Measurements from ENCODE around the gene RWDD4. TPM values are rescaled to one million over a fixed set of nuclear protein-coding genes. Genes with fewer than 3 reads are reported as not detected.
"Not testable (repeated sequence)": the region's sequence is repeated elsewhere in the genome, so short reads cannot be mapped to it uniquely, and the experiment has no call there.

The RWDD4 gene
- total RNA-seq, 1 donor = 19.9 TPM

DNA sequence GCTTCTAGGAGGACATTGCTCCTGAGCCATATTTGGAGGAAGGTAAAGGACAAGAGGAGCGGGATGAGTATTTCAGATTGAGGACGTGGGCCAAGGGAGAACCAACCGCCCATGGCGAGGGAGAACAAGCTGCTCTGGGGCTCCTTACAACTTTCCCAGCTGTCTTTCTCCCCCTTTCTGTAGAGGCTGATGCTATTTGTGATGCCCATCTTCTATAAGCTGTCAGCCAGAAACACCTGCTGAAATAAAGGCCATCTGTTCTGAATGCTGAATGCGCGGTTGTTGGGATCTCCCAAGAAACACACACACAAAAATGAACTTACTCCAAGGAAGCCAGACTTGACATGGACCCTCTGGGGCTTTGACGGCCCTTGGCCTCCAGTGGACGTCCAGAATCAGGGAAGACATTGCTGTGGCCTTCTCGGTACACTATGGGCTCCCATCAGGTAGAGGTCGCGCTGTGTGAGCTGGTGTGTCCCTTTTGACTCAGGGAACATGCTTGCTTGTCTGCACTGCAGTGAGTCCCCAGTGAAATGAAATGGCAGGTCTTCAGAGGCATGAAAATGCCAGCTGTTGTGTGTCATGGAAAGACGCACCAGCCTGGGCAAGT, 30.9 kb downstream of the RWDD4 start:
- no peaks in the 10 kb centered on the region for H3K9me3 ChIP-seq (ENCODE audit: low read depth, low read length)
- TF ChIP-seq, protein P1, sequence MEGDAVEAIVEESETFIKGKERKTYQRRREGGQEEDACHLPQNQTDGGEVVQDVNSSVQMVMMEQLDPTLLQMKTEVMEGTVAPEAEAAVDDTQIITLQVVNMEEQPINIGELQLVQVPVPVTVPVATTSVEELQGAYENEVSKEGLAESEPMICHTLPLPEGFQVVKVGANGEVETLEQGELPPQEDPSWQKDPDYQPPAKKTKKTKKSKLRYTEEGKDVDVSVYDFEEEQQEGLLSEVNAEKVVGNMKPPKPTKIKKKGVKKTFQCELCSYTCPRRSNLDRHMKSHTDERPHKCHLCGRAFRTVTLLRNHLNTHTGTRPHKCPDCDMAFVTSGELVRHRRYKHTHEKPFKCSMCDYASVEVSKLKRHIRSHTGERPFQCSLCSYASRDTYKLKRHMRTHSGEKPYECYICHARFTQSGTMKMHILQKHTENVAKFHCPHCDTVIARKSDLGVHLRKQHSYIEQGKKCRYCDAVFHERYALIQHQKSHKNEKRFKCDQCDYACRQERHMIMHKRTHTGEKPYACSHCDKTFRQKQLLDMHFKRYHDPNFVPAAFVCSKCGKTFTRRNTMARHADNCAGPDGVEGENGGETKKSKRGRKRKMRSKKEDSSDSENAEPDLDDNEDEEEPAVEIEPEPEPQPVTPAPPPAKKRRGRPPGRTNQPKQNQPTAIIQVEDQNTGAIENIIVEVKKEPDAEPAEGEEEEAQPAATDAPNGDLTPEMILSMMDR (IDR thresholded peaks at IDR 0.05; ENCODE audit: extremely low read depth, low read depth, low read length) = no peak
- H3K4me1 ChIP-seq (ENCODE audit: insufficient read depth, low read length) = no peaks in the 10 kb centered on the region
- no peaks in the 10 kb centered on the region for H3K27me3 ChIP-seq (ENCODE audit: insufficient read depth, low read length)
- no peak overlapping the region for H3K4me3 ChIP-seq (ENCODE audit: insufficient read depth, low read length)
- H3K27ac ChIP-seq (ENCODE audit: low read depth, low read length) = no peak overlapping the region
- no peak overlapping the region for H2AFZ ChIP-seq (ENCODE audit: low read length)
- no peak overlapping the region for H3K4me2 ChIP-seq (ENCODE audit: insufficient read depth, low read length)
- H4K20me1 ChIP-seq (ENCODE audit: insufficient read depth, low read length) = no peaks in the 10 kb centered on the region
- no peaks in the 10 kb centered on the region for H3K36me3 ChIP-seq (ENCODE audit: insufficient read depth, low read length)
- no peaks in the 10 kb centered on the region for H3K79me2 ChIP-seq (ENCODE audit: insufficient read depth, low read length)
- DNase-seq (ENCODE audit: insufficient read length, low spot score, missing footprints) = no peak

DNA sequence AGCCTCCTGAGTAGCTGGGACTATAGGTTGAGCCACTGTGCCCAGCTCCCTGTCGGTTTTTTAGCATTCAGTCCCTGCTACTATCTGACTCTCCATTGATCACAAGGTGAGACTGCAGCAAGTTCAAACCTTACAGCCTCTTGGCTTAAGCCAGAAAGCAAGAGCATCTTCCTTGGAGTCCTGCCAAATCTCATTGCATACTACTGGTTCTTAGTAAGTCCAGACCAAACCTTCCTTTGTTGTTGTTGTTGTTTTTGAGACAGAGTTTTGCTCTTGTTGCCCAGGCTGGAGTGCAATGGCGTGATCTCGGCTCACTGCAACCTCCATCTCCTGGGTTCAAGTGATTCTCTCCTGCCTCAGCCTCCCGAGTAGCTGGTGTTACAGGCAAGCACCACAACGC, 31.7 kb downstream of the RWDD4 start:
- H3K4me1 ChIP-seq (ENCODE audit: insufficient read depth, low read length); H3K79me2 ChIP-seq (ENCODE audit: insufficient read depth, low read length); H3K4me3 ChIP-seq (ENCODE audit: insufficient read depth, low read length); H4K20me1 ChIP-seq (ENCODE audit: insufficient read depth, low read length); H3K36me3 ChIP-seq (ENCODE audit: insufficient read depth, low read length); H3K27me3 ChIP-seq (ENCODE audit: insufficient read depth, low read length); H3K4me2 ChIP-seq (ENCODE audit: insufficient read depth, low read length); H3K9me3 ChIP-seq (ENCODE audit: low read depth, low read length); H2AFZ ChIP-seq (ENCODE audit: low read length); DNase-seq (ENCODE audit: insufficient read length, low spot score, missing footprints); H3K27ac ChIP-seq (ENCODE audit: low read depth, low read length): not testable (repeated sequence)

DNA sequence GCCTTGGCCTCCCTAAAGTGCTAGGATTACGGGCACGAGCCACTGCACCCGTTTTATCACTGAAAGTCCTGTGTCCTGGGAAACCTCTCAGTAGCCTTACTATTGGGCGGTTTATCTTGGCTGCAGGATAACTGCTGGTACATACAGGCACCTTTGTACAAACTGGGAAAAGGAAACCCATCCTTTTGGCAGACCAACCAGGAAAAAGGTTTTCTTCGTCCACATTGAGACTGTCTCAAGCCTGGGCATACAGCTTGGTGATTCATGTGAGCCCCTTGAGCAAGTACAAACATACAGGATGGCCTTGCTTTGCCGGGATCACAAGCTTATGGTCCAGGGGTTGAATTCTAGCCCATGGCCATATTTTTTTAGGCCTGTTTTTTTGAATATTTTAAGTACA, 32.8 kb downstream of the RWDD4 start:
- no peak overlapping the region for H3K4me2 ChIP-seq (ENCODE audit: insufficient read depth, low read length)
- no peaks in the 10 kb centered on the region for H3K79me2 ChIP-seq (ENCODE audit: insufficient read depth, low read length)
- H3K9me3 ChIP-seq (ENCODE audit: low read depth, low read length) = no peaks in the 10 kb centered on the region
- DNase-seq (ENCODE audit: insufficient read length, low spot score, missing footprints) = no peak
- H3K36me3 ChIP-seq (ENCODE audit: insufficient read depth, low read length) = no peaks in the 10 kb centered on the region
- H3K4me1 ChIP-seq (ENCODE audit: insufficient read depth, low read length) = no peaks in the 10 kb centered on the region
- no peaks in the 10 kb centered on the region for H4K20me1 ChIP-seq (ENCODE audit: insufficient read depth, low read length)
- H3K4me3 ChIP-seq (ENCODE audit: insufficient read depth, low read length) = no peak overlapping the region
- TF ChIP-seq, protein P1 (IDR thresholded peaks at IDR 0.05; ENCODE audit: extremely low read depth, low read depth, low read length) = no peak
- H2AFZ ChIP-seq (ENCODE audit: low read length) = no peak overlapping the region
- no peak overlapping the region for H3K27ac ChIP-seq (ENCODE audit: low read depth, low read length)
- H3K27me3 ChIP-seq (ENCODE audit: insufficient read depth, low read length) = no peaks in the 10 kb centered on the region

DNA sequence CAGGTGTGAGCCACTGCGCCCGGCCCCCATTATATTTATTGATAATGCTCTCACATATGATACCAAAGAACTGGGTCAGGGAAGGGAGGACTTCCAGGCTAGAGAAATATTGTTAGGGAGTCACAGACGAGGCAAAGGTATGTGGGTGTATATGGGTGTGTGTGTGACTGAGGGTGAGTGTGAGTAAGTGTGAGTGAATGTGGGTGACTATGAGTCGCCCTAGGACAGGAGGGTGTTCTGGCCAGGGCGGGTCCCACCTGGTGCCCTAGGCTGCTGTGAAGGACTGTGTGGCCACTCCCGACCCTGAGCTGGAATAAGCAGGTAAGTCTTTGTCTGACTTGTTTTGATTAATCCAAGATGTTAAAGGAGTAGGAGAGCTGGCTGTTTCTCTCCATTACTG, 34.4 kb downstream of the RWDD4 start:
- Histone ChIP-seq H3K27me3 (ENCODE audit: insufficient read depth, low read length) (no peaks in the 10 kb centered on the region), H3K4me1 (ENCODE audit: insufficient read depth, low read length) (no peaks in the 10 kb centered on the region), H3K27ac (ENCODE audit: low read depth, low read length) (no peak overlapping the region), H3K36me3 (ENCODE audit: insufficient read depth, low read length) (no peaks in the 10 kb centered on the region), H4K20me1 (ENCODE audit: insufficient read depth, low read length) (no peaks in the 10 kb centered on the region), H3K4me3 (ENCODE audit: insufficient read depth, low read length) (no peak overlapping the region), H3K9me3 (ENCODE audit: low read depth, low read length) (no peaks in the 10 kb centered on the region), H2AFZ (ENCODE audit: low read length) (no peak overlapping the region), H3K4me2 (ENCODE audit: insufficient read depth, low read length) (no peak overlapping the region), H3K79me2 (ENCODE audit: insufficient read depth, low read length) (no peaks in the 10 kb centered on the region)
- TF ChIP-seq, protein P1 (IDR thresholded peaks at IDR 0.05; ENCODE audit: extremely low read depth, low read depth, low read length) = no peak
- no peak for DNase-seq (ENCODE audit: insufficient read length, low spot score, missing footprints)

All from osteoblast (primary cell).